Vagina (tissue), 2 donors: ENCODE results near the gene CD52.

Experiments
- CTCF ChIP-seq, 3 experiments: fragments of 450-650 bp in 2 of 3; fragments of 200-600 bp in 1 of 3; sonication (generic) in 1 of 3; IDR thresholded peaks; one replicate each; pipeline ENCODE4 v1.5.1; 2017 to 2019; ENCODE audit warnings: antibody characterized with exemption in 3 of 3, mild to moderate bottlenecking in 2 of 3, moderate library complexity in 2 of 3
- POLR2A ChIP-seq, 2 donors: fragments of 450-650 bp; IDR thresholded peaks; one replicate each; pipeline ENCODE4 v1.6.1; 2017; ENCODE audit warnings: antibody characterized with exemption in 2 of 2, mild to moderate bottlenecking in 2 of 2, moderate library complexity in 2 of 2
- POLR2AphosphoS5 ChIP-seq, 2 donors: sonication (generic); formaldehyde crosslinking; IDR thresholded peaks; one replicate each; pipeline ENCODE4 v1.9.0; 2017; ENCODE audit warnings: antibody characterized with exemption in 2 of 2, mild to moderate bottlenecking in 2 of 2, low read depth in 1 of 2; ENCODE audit not compliant: insufficient read depth in 1 of 2

DNA sequence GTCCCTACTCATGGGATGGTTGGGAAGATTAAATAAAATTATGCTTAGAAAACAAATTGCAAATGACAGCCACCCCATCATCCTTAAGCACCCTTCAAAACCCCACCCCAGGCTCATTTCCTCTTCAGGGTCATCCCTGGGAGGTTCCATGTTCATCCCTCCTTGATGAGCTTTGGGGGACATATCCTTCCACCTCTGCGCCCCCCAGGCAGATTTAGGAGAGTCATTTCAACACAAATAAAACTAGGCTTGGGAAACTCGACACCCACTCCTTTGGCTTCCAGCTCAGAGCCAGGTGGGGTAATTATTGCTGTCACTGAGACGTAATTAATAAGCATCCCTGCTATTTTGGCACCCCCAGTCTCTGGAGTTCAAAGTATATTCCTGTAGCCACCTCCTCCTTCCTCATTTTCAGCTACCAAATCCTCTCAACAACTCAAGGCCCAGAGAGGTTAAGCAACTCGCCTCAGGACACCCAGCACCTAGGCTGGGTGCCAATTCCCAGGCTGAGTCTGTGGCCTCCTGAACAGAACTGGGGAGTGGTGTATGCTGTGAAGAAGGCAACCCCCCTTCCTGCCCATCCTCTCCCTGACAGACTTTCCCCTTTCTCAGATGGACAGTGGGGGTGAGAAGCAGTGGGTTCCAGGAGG is 35.6 kb downstream of the CD52 start:
- TF ChIP-seq CTCF (IDR thresholded peaks at IDR 0.05) (no peak), POLR2A (IDR thresholded peaks at IDR 0.05) (no peak), POLR2AphosphoS5 (IDR thresholded peaks at IDR 0.05; ENCODE audit: insufficient read depth in 1 of 2, low read depth in 1 of 2) (no peak)
